ENCODE data around the gene RALGPS2.

Gene RALGPS2

DNA sequence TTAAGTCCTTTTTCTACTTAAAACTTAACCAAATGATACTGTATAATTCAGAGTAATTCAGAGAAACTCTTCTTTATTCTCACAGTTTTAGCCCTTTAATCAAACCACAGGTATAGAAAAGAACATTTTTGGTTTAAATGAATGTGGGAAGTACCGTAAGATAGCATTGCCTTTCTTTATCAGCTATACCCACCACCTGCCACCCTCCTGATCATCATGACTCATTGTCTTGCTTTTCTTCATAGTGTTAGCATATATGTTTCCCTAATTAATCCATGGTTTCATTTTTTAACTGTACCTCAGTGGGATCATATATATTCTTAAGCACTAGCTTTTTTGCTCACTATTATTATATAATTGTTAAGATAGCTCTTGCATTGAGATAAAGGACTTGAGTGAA lies 173.4 kb downstream of the RALGPS2 start:
- no peak for DNase-seq (ENCODE audit: low read depth)
- TF ChIP-seq, protein P1, sequence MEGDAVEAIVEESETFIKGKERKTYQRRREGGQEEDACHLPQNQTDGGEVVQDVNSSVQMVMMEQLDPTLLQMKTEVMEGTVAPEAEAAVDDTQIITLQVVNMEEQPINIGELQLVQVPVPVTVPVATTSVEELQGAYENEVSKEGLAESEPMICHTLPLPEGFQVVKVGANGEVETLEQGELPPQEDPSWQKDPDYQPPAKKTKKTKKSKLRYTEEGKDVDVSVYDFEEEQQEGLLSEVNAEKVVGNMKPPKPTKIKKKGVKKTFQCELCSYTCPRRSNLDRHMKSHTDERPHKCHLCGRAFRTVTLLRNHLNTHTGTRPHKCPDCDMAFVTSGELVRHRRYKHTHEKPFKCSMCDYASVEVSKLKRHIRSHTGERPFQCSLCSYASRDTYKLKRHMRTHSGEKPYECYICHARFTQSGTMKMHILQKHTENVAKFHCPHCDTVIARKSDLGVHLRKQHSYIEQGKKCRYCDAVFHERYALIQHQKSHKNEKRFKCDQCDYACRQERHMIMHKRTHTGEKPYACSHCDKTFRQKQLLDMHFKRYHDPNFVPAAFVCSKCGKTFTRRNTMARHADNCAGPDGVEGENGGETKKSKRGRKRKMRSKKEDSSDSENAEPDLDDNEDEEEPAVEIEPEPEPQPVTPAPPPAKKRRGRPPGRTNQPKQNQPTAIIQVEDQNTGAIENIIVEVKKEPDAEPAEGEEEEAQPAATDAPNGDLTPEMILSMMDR (IDR thresholded peaks at IDR 0.05; ENCODE audit: control insufficient read depth, extremely low read depth, insufficient read depth) = no peak
- no peak overlapping the region for H3K4me3 ChIP-seq (ENCODE audit: low read depth, low read length)

DNA sequence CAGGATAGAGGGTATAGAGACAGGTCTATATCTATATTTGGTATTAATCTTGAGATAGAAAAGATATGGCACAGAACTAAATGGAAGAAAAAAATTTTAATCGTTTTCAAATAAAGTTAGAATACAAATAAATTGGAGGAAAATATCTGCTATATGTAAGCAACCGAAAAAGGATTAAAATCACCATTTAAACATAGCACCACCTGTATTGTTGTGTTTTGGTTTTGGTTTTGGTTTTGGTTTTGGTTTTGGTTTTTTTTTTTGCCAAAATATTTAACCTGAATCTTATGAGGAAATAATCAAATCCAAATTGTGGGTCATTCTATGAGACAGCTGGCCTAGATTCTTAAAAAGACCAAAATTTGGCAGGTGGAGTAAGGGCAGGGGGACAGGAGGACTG lies 174.4 kb downstream of the RALGPS2 start:
- TF ChIP-seq, protein P1 (IDR thresholded peaks at IDR 0.05; ENCODE audit: control insufficient read depth, extremely low read depth, insufficient read depth) = no peak
- DNase-seq (ENCODE audit: low read depth) = no peak
- H3K4me3 ChIP-seq (ENCODE audit: low read depth, low read length) = no peak overlapping the region

DNA sequence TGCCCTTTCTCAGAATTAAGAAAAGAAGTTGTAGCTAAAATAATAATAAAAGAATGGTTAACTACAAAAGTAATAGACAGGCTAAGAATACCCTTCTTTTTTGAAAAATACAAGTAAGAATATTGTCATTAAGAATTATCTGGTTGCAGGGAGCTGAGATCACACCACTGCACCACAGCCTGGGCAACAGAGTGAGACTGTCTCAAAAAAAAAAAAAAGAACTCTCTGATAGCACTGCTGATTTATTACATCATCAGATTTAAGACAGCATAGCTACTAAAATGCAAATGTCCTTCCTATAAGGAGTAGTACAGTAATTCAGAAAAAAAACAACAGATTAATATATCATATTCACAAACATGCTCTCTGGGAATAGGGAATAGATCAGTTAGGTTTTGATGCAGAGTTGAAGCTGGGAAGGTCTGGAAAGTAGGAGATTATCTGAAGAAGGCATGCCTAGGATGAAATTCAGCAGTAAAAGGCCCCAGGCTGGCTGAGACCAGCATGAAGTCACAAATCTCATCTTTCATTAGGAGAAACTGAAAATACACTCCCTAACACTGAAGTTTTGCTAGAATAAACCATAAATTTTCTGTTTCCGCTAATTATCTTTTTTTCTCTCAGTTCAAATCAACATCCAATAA lies 176.6 kb downstream of the RALGPS2 start:
- no peak overlapping the region for H3K4me3 ChIP-seq (ENCODE audit: low read depth, low read length)
- TF ChIP-seq, protein P1 (IDR thresholded peaks at IDR 0.05; ENCODE audit: control insufficient read depth, extremely low read depth, insufficient read depth) = no peak
- DNase-seq (ENCODE audit: low read depth) = no peak

DNA sequence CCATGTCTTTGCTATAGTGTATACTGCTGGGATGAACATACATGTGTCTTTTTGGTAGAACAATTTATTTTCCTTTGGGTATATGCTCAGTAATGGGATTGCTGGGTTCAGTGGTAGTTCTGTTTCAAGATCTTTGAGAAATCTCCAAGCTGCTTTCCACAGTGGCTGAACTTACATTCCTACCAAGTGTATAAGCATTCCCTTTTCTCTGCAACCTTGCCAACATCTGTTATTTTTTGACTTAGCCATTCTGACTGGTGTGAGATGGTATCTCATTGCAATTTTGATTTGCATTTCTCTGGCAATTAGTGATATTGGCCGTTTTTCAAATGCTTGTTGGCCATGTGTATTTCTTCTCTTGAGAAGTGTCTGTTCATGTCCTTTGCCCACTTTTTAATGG lies 183.3 kb downstream of the RALGPS2 start:
- DNase-seq (ENCODE audit: low read depth) = no peak
- TF ChIP-seq, protein P1 (IDR thresholded peaks at IDR 0.05; ENCODE audit: control insufficient read depth, extremely low read depth, insufficient read depth) = no peak
- H3K4me3 ChIP-seq (ENCODE audit: low read depth, low read length) = no peak overlapping the region

DNA sequence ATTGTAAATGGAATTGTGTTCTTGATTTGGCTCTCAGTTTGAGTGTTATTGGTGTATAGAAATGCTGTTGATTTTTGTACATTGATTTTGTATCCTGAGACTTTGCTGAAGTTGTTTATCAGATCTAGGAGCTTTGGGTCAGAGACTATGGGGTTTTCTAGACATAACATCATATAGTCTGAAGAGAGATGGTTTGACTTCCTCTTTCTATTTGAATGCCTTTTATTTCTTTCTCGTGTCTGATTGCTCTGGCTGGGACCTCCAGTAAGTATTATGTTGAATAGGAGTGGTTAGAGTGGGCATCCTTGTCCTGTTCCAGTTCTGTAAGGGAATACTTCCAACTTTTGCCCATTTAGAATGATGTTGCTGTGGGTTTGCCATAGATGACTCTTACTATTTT lies 185.0 kb downstream of the RALGPS2 start:
- no peak for DNase-seq (ENCODE audit: low read depth)
- TF ChIP-seq, protein P1 (IDR thresholded peaks at IDR 0.05; ENCODE audit: control insufficient read depth, extremely low read depth, insufficient read depth) = no peak

DNA sequence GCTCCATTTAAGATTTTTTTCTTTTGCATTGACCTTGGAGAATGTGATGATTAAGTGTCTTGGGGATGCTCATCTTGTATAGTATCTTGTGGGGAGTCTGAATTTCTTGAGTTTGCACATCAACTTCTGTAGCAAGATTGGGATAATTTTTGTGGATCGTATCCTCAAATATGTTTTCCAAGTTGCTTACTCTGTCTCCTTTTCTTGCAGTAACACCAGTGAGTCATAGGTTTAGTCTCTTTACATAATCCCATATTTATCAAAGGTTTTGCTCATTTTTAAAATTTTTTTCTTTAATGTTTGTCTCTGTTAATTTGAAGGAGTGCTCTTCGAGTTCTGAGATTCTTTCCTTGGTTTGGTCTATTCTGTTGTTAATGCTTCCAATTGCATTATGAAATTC lies 187.6 kb downstream of the RALGPS2 start:
- DNase-seq (ENCODE audit: low read depth) = no peak
- TF ChIP-seq, protein P1 (IDR thresholded peaks at IDR 0.05; ENCODE audit: control insufficient read depth, extremely low read depth, insufficient read depth) = no peak
- no peak overlapping the region for H3K4me3 ChIP-seq (ENCODE audit: low read depth, low read length)

More for the DNA sequence above, 185.0 kb downstream of the RALGPS2 start:
- H3K4me3 ChIP-seq (ENCODE audit: low read depth, low read length) = no peak overlapping the region
